ENCODE data around the gene LCLAT1.

Gene LCLAT1

GRCh38 chr2:30424231-30424630 is 22.8 kb upstream of the LCLAT1 start:
- FAIRE-seq, result no peak

DNA sequence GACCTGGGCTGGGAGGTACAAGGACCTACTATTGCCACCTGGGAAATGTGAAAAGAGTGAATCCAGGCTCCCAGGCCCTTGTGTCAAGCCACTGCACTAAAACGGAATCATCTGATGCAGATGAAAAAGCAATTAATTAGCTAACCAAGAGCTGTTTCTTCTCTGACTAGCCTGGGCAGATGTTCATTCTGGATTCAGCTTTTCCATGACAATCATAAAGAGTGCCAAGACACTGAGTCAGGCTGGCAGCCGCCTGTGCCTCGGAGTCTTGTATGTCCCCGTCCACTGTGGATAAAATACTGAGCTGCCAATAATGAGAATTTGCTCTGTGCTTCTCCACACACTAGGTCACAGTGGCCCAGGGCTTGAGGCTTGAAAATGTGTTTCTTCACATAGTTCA is 21.7 kb upstream of the LCLAT1 start:
- FAIRE-seq, result no peak

DNA sequence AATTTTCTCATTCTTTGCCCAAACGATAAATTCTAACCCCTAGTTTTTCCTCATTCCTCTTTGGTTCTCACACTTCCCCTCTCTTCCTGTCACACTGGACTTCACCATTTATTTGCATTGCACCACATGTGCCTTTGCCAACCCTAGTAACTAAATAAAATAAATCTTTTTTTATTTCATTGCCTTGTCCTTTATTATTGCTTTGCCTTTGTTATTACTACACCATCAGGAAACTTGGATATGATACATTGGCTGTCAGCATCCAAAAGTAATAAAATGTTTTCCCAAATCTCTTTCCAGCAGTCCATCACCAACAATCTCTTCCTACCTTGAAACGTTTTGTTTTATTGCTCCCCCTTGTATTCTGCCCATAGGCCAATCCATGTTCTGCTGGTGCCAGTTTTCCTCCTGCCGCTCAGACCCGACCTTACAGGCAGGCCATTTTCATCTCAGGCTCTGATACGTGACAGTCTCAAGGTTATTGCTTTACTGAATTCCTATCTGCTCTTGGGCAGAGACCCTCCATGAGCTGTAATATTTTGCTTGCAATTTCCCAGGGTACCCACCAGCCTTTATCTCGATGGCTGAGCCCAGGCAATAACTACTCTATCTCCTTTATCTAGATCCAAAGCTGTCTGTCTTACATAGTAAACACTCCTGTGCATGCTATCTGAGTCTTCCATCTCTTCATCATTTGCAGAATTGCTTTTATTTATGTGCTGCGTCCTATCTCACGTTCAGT is 19.3 kb upstream of the LCLAT1 start:
- no peak for FAIRE-seq

DNA sequence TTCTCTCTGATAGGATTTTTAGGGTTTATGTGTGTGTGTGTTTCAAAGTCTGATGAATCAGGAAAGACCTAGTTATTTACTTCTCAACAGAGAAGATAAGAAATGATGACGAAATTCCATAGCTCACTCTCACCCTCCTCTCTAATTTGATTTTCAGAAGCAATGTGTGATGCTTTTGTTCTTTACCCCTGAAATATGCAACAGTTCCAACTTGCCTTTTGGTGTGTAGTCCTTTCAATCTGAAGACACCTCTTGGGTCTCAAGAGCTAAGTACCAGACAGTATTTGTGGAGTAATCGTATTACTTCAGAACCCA is 18.7 kb upstream of the LCLAT1 start:
- FAIRE-seq, result no peak

DNA sequence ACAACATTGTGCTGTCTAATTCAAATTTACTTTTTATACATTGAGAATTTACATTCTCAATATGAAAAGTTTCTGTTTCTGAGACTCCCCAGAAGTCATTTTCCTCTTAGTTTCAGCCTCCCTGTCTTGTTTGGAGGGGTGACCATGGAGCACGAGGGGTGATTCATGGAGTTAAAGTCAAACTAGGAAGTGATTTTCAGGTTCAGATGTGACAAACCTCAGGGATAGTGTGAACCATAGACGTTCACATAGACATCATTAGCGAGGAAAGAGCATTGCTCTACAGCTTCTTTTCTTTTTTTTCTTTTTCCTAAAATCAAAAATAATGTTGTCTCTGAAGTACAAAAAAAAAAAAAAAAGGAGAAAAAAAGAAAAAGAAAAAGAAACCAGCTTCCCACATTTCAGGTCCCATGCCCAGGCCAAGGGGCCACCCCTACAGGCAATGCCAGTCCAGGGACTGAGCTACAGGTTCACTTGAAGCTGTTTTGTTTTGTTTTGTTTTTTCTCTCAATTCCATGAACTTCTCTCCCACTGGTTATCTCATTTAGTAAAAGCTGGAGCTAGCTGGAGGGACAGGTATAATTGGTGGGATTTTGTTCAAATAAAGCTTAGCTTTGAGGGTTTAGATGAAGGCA is 18.1 kb upstream of the LCLAT1 start:
- no peak for FAIRE-seq

GRCh38 chr2:30433541-30434299 is 13.3 kb upstream of the LCLAT1 start:
- FAIRE-seq, result no peak

GRCh38 chr2:30434708-30435107 is 12.3 kb upstream of the LCLAT1 start:
- no peak for FAIRE-seq

DNA sequence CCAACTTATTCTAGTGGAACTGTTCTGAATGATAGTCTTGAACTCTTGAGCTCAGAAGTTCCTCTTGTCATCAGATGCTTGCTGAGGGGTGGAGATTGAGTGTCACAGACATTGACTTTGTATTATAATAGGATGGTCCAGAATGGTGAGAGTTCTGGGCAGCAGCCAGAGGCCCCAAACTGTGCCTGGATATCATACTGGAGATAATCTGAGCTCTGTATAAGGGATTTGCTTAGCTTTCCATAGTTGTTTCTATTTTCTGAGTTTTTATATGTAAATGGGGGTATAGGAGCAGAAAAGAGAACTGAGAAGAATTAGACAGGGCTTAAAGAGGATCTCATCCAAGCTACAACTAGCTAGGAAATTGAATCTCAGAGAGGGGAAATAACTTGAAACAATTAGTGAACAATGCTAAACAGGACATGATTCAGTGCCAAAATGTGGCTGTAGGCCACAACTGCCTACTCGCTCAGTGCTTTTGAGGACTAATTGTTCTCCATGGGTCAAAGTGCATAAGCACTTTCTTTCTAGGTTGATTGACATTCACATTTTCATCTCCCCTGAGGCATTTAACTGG is 10.1 kb upstream of the LCLAT1 start:
- no peak for FAIRE-seq

DNA sequence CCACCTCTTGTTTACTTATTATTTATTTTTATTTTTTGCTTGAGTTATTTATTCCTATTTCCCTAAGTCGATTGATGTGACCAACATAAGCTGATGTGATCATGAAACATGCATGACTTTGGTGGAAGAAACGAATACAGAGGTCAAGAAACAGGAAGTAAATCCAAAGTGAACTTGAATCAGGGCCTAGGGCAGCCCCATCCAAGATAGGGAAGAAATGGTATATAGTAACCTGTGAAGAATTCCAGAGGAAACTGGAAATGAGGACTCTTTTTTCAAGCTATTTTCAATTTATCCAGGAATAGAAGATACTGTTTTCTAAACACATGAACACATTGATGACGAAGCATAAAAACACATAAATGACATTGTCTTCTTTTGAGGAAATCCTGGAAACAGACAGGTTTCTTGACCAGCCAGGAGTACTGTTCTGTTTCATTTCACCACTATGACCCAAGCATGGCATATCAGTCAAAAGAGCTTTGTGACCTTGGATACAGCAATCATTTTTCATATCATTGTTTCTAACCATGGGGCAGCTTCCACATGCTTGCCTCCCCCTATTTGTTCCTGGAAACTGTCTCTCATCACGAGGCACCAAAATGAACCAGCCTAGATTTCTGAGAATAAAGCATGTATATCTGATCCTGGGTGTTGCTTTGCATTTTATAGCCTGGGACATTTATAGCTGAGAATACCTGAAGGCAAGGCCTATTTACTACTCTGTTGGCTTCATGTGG is 9.1 kb upstream of the LCLAT1 start:
- FAIRE-seq, result no peak

GRCh38 chr2:30439296-30439695 is 7.8 kb upstream of the LCLAT1 start:
- FAIRE-seq, result no peak

DNA sequence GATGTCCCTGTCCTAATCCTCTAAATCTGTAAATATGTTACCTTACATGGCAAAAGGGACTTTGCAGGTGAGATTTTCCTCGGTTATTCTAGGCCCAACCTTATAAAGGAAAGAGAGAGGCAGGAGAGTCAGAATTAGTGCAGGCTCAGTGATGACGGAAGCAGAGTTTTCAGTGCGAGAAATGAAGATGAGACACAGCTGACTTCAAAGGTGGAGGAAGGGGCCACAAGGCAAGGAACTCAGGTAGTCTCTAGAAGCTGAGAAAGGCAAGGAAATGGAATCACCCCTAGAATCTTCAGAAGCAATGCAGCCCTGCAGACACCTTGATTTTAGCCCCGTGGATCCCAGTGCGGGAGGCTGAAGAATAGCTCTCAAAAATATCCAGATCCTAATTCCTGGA is 7.2 kb upstream of the LCLAT1 start:
- no peak for FAIRE-seq

DNA sequence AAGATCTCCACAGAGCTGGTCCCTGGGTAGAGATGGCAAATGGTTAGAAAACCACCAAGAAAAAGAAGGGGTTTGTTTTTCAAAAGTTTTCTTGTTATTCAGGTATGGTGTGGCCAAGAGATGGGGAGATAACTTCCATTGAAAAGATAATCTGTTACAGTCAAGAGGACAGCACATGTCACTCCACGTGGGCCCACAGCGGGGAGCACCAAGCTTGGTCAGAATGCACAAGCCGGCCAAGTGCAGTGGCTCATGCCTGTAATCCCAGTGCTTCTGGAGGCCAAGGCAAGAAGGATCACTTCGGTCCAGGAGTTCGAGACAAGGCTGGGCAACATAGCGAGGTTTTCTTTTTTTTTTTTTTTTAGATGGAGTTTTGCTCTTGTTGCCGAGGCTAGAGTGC is 6.0 kb upstream of the LCLAT1 start:
- no peak for FAIRE-seq

DNA sequence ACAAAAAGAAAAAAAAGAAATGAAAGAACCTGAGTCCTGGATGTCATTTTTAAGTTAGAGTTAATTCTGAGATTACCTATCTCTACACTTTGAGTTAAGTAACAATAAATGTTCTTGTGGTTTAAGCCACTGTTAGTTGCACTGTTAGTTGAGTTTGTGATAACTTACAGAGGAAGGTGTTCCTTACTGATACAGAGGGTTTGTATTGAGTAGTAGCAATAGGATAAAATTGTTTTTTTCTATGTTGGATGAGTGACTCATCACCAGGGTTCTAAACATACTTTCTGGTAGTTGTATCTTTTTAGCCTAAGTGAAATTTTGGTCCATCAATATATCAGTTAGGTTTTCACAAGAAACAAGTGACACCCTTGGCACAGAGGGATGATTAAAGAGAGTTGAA is 4.0 kb upstream of the LCLAT1 start:
- FAIRE-seq, result no peak

- FAIRE-seq, result no peak
Measured at GRCh38 chr2:30444273-30444672, 2.8 kb upstream of the LCLAT1 start.

GRCh38 chr2:30445266-30445821 is 1.7 kb upstream of the LCLAT1 start:
- FAIRE-seq, result no peak

- FAIRE-seq, result no peak
Measured at GRCh38 chr2:30446602-30447148, 371 bp upstream of the LCLAT1 start.

- FAIRE-seq, result no peak
Measured at GRCh38 chr2:30448308-30448707, 1.3 kb downstream of the LCLAT1 start.

DNA sequence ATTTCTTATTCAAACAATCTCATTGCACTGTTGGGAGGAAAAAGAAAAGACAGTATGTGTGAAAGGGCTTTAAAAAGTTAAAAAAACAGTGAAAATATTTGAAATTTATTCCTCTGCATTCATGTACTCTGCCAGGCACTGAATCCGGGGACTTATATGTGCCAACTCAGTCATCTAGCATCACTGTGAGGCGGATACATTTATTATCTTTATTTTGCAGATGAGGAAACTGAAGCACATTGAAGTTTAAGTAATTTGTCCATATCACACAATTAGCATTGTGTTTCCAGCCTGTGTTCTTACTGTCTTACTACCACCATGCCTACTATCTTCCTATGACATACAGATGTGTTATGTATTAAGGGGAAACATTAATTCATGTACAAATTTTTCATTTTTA is 1.8 kb downstream of the LCLAT1 start:
- no peak for FAIRE-seq

DNA sequence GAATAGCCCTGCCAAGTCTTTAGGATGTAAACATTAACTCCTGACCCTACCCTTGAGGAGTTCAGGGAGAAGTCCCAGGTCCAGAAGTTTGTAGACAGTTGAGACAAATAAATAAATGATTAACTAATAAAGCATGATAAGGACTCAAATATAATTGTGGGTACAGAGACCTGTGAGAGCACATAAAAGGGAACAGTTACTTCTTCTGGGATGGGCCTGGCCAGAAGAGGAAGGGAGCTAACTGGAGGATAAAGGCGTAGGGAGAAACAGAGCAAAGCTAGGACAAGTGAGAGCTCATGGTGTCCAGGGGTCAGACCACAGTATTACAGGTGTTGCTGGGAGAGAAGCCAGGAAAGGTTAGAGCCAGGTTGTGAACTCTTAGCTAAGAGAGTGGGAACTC is 3.0 kb downstream of the LCLAT1 start:
- FAIRE-seq, result no peak

GRCh38 chr2:30453498-30453897 is 6.5 kb downstream of the LCLAT1 start:
- FAIRE-seq, result no peak

- no peak for FAIRE-seq
Measured at GRCh38 chr2:30454571-30454970, 7.5 kb downstream of the LCLAT1 start.

DNA sequence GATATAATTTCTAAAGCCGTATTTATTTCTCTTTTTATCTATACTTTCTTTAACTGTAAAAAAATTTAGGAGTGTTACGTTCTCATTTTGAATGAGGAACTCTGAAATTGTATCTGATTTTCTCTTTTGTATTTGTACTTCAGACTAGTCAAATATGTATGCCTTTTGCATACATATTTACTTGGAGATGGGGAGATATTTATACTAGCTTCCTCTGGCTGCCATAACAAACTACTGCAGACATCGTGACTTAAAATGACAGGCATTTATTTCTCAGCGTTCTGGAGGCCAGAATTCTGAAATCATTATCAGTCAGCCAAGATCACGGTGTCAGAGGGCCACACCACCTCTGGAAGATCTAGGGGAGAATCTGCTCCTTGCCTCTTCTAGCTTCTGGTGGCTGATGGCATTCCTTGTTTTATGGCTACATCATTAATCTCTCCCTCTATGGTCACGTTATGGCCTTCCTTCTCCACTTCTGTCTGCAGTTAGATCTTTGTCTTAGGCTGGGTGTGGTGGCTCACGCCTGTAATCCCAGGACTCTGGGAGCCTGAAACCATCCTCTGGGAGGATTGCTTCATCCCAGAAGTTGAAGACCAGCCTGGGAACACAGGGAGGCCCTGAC is 8.2 kb downstream of the LCLAT1 start:
- FAIRE-seq, result no peak
